HG03066 (cell line): ENCODE data around the gene UVSSA.
"Not testable (repeated sequence)": the region's sequence is repeated elsewhere in the genome, so short reads cannot be mapped to it uniquely, and the experiment has no call there.

Experiments
- ATAC-seq: cut with Tn5 transposase; IDR thresholded peaks from one replicate; pipeline ENCODE4 v1.9.1; 2021; ENCODE audit warnings: low read depth; ENCODE audit not compliant: unreplicated experiment

The UVSSA gene

DNA sequence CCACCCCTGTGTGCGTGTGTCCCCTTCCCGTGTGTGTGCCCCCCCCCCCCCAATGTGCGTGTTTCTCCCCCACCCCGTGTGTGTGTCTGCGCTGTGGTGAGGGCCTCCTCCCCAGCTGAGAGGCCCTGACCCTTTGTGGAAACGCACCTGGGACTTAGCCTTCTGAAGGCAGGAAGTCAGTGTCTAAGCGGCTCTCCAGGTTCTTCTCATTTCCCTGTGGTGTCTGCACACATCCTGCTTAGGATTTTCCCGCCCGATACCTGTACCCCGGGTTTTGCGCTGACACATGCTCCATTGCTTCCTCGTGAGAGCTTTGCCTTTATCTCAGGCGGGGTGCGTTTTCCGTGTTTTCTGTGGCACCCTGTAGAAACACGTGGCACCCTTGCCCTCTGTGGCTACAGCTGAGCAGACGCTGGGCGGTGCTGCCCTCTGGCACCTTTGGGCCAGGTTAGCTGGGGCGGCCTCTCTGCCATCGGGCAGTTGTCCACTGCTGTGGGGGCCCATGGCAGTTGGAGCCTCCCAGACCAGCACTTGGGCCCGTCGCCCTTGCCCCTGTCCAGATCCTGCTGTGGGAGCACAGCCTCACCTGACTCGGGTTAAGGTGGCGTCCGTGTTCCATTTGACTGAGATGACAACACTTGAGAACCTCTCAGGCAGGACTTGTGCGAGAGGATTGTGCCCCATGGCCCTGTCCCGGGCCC lies 31.0 kb upstream of the UVSSA start:
- ATAC-seq, result no peak

DNA sequence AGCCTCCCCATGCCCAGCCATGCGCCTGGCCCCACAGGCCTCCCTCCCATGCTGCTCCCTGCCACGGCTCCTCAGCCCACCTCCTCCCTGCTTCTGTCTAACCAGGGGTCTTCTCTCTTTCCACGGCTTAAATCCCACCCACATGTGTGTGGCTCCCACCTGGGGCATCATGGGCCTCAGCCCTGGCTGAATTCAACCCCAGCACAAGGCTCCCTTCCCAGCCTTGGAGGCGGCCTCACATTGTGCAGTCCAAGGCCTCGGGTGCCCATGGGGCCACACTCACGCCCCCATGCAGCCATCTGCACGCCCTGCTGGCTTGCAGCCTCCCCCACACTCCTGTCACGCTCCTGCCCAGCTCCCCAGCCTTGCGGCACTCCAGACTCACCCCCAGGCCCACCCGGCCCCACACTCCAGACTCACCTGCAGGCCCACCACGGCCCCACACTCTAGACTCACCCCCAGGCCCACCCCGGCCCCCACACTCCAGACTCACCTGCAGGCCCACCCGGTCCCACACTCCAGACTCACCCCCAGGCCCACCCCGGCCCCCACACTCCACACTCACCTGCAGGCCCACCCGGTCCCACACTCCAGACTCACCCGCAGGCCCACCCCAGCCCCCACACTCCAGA lies 30.4 kb upstream of the UVSSA start:
- ATAC-seq, result no peak

DNA sequence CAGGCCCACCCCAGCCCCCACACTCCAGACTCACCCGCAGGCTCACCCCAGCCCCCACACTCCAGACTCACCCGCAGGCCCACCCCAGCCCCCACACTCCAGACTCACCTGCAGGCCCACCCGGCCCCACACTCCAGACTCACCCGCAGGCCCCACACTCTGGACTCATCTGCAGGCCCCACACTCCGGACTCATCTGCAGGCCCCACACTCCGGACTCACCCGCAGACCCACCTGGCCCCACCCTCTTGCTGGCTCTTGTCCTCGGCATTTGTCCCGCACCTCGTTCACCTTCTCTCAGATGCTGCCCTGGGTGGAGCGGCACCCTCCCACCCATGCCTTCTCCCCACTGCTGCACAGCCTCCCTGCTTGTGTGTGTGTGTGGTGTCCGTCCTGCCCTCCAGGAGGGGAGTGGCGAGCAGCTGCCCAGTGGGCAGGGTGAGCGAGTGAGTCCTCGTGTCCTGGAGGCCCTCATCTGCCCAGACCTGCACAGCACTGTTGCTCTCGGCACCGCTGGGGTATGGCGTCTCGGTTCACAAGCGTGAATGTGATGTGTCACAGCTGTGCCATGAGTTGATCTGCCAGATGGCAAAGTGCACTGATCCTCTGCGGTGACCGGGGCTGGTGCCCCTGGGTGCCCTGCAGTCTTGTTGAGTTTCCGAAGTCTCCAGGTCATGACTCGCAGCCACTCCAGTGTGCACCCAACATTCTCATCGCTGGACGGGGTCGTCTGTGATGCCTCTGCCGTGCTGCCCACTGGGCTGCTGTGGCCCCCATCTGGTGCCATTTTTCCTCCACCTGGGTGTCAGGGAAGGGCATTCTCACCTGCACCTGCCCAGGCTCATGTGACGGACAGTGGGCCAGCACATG lies 29.6 kb upstream of the UVSSA start:
- no peak for ATAC-seq

DNA sequence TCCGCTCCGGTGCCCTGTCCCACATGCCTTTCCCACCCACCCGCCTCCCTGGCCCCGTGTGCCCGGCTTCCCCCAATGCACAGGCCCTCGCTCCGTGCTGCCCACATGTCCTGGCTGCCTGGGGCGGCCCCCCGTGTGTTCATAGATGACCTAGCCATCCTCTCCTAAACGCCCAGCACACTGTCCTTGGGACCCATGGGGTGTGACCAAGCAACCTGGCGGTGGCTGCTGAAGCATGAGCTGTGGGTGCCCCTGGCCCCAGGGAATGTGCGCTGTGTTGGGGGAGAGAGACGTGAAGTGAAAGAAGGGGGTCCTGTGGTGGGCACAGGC lies 29.0 kb upstream of the UVSSA start:
- ATAC-seq, result no peak

DNA sequence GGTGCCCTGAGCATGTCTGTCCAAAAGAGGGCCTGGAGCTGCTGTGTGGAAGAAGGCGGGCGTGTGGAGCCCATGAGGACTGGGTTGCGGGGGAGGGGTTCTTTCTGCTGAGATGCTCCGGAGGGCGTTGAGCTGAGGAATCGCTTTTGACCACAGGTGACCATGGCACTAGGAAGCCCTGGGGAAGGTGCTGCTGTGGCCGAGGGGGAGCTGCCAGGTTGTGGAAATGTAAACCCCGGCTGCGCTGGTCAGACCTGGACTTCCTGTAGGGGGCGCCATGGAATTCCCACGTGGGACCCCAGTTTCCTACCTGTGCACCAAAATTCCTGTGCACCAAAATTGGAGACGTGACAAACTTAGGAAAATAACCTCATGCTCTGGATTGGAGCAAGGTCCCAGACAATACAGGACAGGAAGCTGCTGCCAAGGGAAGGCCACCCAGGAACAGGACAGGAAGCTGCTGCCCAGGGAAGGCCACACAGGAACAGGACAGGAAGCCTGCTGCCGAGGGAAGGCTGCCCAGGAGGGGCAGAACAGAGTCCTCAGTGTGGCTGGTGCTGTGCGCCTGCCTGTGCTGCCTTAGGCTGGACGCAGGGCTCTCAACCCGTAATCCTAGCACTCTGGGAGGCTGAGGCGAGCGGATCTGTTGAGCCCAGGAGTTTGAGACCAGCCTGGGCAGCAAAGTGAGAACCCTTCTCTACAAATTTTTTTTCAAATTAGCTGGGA lies 28.4 kb upstream of the UVSSA start:
- no peak for ATAC-seq

DNA sequence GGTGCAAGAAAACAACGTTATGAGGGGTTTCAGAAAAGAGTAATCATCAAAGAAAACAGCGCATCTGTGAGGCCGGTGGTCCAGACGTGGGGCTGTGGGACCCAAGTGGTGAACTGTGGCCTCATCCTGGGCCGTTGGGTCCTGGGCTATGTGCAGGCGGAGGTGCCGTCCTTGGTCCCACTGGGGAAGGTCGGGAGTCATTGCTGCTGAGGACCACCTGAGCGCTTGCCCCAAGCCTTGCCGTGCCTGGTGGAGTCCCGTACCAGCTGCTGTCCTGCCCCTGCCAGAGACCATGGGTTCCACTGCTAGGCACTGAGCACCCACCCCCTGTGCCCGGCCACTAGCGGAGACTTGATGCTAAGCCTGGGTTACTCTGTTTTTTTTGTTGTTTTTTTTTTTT lies 25.5 kb upstream of the UVSSA start:
- no peak for ATAC-seq

DNA sequence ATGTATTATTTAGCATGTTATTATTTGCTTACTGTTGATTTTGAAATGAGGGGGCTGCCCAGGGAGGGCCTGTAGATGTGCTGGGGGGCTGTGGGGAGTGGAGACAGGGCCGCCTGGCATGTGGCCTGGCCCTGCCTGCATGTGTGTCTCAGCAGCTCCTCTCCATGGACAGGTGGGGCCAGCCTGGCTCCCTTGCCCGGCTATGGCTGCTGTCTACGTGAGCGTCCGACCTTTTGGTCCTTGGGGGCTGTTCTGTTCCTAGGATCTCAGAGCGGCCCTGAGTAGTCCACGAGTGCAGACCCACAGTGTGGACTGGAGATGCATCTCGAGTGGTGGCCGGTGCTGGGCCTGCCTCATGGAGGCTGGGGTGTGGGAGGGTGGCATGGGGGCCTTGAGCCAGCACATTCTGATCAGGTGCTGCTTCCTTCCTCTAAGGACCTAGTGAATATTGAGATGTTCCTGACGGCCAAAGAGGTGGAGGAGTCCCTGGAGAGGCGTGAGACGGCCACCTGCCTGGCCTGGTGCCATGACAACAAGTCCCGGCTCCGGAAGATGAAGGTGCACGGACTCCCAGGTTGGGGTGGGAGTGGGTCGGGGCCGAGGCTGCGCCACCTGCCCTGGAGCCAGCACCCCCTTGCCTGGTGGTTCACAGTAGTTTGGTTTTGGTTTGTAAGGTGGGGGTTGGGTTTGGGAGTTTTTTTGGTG lies 24.9 kb upstream of the UVSSA start:
- no peak for ATAC-seq

DNA sequence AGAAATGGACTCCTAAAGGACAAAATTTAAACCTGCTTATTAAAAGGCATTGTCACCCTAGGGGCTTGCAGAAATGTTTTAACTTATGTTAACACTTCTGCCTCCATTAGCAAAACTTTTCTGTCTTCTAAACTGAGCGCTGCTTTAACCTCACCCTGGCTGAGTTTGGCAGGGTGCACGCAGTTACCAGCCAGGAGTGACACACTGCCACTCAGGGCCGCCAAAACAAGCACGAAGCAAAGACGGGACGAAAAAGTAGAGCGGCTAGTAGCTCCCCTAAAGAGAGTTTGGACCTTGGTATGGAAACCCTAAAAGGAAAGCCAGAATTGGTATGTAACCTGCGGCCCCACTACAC lies 23.8 kb upstream of the UVSSA start:
- ATAC-seq, result no peak

DNA sequence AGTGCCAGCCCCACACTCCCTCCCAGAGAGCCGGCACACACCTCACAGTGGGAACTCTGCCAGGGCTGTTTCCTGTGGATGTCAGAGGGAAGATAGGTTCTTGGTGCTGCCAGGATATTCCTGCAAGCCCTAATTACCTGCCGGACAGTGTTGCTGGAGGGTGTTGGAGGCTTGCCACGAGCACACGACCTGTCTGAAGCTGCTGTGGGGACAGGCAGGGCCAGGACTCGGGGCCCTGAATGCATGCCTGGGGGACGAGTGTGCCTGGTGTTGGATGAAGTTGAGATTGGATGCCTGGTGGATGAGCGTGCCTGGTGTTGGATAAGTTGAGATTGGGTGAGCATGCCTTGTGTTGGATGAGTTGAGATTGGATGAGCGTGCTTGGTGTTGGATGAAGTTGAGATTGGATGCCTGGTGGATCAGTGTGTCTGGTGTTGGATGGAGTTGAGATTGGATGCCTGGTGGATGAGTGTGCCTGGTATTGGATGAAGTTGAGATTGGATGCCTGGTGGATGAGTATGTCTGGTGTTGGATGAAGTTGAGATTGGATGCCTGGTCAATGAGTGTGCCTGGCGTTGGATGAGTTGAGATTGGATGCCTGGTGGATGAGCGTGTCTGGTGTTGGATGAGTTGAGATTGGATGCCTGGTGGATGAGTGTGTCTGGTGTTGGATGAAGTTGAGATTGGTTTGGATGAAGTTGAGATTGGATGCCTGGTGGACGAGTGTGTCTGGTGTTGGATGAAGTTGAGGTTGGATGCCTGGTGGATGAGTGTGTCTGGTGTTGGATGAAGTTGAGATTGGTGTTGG lies 23.2 kb upstream of the UVSSA start:
- no peak for ATAC-seq

DNA sequence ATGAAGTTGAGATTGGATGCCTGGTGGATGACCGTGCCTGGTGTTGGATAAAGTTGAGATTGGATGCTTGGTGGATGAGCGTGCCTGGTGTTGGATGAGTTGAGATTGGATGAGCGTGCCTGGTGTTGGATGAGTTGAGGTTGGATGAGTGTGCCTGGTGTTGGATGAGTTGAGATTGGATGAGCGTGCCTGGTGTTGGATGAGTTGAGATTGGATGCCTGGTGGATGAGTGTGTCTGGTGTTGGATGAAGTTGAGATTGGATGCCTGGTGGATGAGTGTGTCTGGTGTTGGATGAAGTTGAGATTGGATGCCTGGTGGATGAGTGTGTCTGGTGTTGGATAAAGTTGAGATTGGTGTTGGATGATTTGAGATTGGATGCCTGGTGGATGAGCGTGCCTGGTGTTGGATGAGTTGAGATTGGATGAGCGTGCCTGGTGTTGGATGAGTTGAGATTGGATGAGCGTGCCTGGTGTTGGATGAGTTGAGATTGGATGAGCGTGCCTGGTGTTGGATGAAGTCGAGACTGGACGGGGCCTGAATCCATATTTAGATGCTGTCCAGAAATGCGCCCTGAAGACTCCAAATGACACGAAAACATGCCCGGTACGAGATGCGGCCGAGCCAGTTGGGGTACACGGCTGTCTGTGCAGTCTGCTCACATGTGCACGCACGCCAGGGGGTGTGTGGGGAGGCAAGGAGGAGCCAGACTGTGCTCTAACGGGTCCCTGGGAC lies 22.4 kb upstream of the UVSSA start:
- ATAC-seq, result not testable (repeated sequence)

DNA sequence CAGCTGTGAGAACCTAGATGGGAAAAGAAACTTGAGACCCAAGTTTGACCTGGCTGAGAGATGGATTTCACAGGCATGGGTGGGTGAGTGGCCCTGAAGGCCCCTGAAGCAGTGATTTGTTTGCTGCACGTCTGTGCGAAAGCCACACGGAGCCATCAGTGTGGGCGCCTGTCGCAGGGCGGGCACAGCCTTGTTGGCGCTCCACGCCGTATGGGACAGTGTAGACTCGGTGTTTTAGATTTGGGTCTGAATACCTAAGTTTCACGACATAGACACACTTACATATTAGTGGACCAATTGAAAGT lies 21.9 kb upstream of the UVSSA start:
- no peak for ATAC-seq

DNA sequence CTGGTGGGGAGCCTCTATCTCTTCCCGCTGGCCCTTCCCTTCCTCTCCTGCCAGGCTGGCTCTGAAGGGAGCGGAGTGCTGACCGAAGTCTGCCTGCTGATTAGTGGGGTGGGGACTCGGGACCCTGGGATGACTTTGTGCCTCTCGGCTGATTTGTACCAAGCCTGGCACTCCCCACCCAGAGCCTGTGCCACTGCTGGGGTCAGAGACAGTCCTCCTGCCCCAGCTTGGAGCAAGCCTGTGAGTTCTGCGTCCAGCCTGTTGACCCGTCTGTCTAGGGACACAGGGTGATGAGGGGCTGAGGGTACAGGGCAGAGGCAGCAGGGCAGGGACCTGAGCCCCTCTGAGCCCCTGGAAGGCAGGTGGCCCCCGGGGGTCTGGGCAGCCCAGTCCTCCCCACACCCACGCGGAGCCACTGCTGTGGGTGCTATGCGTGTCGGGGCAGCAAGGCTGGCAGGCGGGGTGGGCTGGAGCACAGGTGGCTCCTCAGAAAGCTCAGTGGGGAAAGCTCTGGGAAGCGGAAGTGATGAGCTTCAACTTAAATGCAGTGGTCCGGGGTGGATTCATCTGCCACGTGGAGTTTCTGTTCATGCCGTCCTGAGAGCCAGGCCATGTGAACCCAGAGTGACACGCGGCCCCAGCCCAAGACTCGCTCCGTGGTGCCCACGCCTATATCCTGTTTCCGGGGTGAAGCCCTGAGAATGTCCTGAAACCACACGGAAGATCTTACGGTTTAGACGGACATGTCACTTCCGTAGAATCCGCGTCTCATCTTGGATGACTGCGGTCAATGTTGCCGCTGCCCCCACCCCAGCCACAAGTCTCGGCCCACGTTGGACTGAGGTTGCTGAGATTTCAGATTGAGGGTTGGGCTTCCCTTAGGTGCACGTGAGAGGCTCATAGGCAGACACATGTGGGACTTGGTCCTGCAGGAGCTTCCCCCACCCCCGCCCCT lies 21.1 kb upstream of the UVSSA start:
- no peak for ATAC-seq

DNA sequence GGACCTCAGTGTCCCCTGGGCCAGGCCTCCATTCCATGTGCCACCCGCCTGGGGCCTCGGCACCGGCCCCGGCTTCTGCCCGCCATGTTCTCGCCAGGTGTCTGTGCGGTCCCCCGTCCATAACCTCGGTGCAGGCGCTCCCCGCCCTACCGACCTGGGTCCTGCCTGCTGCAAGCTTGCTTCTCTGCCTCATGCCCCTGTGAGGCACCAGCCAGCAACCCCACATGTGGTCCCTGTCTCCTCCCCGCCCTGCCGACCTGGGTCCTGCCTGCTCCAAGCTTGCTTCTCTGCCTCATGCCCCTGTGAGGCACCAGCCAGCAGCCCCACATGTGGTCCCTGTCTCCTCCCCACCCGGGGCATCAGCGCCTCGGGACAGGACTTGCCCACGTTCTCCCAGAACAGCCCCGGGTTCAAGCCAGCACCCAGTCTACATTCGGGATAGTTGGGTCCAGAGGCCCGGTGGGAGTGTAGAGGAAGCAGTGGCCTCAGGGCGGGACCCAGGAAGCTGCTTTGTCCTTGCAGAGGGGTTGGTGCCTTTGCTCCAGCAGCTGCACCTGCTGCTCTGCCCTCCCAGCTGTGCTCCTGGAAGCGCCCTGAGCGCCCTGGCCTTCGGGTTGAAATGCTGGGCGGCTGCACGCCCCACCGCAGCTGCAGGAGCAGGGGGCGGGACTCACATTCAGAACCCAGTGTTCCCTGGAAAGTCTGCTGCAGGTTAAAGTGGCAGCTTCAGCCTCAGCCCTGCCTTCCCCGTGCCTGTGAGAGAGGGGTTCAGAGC lies 20.1 kb upstream of the UVSSA start:
- ATAC-seq, result no peak

DNA sequence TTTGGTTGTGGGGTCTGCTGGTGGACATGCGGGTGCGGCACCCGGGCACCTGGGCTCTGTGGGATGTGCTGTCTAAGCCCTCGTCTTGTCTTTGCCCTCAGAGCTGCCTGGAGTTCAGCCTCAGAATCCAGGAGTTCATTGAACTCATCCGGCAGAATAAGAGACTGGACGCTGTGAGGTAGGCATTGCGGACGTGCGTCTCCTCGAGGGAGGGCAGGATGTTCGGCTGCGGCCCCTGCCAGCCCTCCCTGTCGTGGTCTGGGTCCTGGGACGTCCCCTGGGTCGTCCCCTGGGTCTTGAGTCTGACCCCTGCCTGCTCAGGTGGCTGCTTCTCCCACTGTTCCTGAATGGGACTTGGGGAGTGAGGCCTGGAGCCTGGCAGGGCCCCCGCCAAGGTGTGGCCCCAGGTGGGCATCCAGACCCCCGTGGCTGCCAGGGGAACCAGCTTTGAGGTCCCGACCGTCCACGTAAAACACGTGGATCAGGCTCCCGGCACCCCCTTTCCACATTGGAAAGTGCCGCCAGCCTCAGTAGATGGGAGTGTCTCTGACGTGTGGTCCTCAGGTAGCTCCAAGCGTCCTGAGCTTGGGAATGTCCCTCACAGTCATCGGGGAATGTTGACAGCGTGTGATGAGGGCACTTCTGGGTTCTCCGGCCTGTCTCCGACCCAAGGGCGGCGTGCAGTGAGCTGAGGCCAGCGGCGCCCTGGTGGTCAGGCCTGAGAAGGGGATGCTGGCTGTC lies 19.3 kb upstream of the UVSSA start:
- no peak for ATAC-seq

DNA sequence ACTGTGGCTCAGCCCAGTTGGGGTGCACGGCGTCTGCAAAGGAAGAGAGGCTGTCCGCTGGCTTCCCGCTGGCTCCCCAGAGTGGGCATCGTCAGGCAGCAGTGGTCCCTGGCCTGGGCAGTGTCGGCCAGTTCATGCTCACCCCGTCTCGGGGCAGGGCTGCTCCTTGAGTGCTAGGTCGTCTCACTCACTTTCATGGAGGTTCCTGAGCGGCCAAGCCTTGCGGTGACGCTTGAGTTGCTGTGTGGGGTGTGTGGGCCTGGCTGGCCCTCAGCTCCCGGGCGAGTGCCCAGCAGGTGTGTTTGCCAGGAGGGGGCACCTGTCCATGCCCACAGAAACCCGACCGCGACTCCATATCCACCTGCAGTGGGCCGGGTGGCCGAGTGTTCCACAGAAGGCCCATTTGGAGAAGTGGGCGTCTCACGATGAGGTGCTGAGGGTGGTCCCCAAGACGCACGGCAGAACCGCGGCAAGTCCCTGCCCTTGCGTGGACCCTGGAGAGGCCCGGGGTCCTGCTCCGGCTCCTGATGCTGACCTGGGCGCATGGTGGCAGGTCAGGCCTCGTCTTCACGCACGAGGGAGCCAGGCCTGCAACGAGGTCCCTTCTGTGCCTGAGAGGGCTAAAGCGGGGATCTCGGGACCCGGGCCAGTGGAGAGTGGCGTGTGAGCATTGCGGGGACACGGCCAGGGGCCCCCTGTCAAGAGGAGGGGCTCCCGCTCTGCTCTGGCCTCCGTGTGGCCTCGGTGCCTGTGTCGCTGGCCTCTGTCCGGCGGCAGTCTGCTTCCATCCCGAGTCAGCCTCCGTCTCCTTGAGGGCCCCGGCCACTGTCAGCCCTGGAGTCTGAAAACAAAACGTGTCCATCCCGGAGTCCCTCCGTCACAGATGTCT lies 18.5 kb upstream of the UVSSA start:
- no peak for ATAC-seq
